Panc1 (cell line): ENCODE data around the gene OR1M1.

Experiments used
- CTCF ChIP-seq: fragments of 450-650 bp; IDR thresholded peaks from 2 replicates; pipeline ENCODE4 v1.5.1; 2017; ENCODE audit warnings: mild to moderate bottlenecking
- SIN3A ChIP-seq: IDR thresholded peaks from 2 replicates; pipeline ENCODE4 v1.6.1; 2012; ENCODE audit warnings: low read depth, mild to moderate bottlenecking, low read length, moderate library complexity, borderline replicate concordance; ENCODE audit not compliant: insufficient read depth
- TF ChIP-seq, protein P1 (sequence below), 2 experiments: IDR thresholded peaks; 2 replicates each; pipeline ENCODE4 v1.6.1; 2011 to 2012; ENCODE audit warnings: low read depth in 2 of 2, control low read depth in 1 of 2, low read length in 1 of 2, mild to moderate bottlenecking in 1 of 2, moderate library complexity in 1 of 2; ENCODE audit not compliant: insufficient read depth in 1 of 2

- TF ChIP-seq CTCF (no peak), SIN3A (no peak)
- TF ChIP-seq, protein P1, sequence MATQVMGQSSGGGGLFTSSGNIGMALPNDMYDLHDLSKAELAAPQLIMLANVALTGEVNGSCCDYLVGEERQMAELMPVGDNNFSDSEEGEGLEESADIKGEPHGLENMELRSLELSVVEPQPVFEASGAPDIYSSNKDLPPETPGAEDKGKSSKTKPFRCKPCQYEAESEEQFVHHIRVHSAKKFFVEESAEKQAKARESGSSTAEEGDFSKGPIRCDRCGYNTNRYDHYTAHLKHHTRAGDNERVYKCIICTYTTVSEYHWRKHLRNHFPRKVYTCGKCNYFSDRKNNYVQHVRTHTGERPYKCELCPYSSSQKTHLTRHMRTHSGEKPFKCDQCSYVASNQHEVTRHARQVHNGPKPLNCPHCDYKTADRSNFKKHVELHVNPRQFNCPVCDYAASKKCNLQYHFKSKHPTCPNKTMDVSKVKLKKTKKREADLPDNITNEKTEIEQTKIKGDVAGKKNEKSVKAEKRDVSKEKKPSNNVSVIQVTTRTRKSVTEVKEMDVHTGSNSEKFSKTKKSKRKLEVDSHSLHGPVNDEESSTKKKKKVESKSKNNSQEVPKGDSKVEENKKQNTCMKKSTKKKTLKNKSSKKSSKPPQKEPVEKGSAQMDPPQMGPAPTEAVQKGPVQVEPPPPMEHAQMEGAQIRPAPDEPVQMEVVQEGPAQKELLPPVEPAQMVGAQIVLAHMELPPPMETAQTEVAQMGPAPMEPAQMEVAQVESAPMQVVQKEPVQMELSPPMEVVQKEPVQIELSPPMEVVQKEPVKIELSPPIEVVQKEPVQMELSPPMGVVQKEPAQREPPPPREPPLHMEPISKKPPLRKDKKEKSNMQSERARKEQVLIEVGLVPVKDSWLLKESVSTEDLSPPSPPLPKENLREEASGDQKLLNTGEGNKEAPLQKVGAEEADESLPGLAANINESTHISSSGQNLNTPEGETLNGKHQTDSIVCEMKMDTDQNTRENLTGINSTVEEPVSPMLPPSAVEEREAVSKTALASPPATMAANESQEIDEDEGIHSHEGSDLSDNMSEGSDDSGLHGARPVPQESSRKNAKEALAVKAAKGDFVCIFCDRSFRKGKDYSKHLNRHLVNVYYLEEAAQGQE (IDR thresholded peaks at IDR 0.05; ENCODE audit: insufficient read depth in 1 of 2, low read depth in 2 of 2, low read length in 1 of 2): no peak
Observed at GRCh38 chr19:9107375-9107774, 20.5 kb downstream of the OR1M1 start, which contains the start of gene OR7G2.
